Stimulated activated effector memory CD8-positive, alpha-beta T cell treated with anti-CD3 and anti-CD28 coated beads, Interleukin-12 subunit alpha, Interleukin-12 subunit beta, amount 100 ng/mL, for 72 hours (primary cell): ENCODE results near the gene FNDC10.
A peak's percentile ranks its signal among the peaks of the same experiment; 100 is the strongest.
"Not testable (repeated sequence)": the region's sequence is repeated elsewhere in the genome, so short reads cannot be mapped to it uniquely, and the experiment has no call there.

Experiments
- ATAC-seq: fragments of 150-1000 bp; cut with Tn5 transposase; 2 replicates; pipeline ENCODE4 v1.10.0; 2021
- DNase-seq, 2 donors: peaks; one replicate each; pipeline ENCODE4 v3.0.0; 2021 to 2022; ENCODE audit warnings: low spot score in 2 of 2
- H3K27ac Mint-ChIP-seq: one replicate; pipeline ENCODE4 v1.8.0; 2022; ENCODE audit warnings: mild to moderate bottlenecking, mixed read lengths
- H3K36me3 Mint-ChIP-seq: one replicate; pipeline ENCODE4 v1.8.0; 2022; ENCODE audit warnings: mild to moderate bottlenecking, mixed read lengths
- H3K4me1 Mint-ChIP-seq: one replicate; pipeline ENCODE4 v1.8.0; 2022; ENCODE audit warnings: mixed read lengths
- H3K4me3 Mint-ChIP-seq: one replicate; pipeline ENCODE4 v1.8.0; 2022; ENCODE audit warnings: mild to moderate bottlenecking, mixed read lengths
- H3K9me3 Mint-ChIP-seq: one replicate; pipeline ENCODE4 v1.8.0; 2022; ENCODE audit warnings: mixed read lengths

Gene FNDC10

DNA sequence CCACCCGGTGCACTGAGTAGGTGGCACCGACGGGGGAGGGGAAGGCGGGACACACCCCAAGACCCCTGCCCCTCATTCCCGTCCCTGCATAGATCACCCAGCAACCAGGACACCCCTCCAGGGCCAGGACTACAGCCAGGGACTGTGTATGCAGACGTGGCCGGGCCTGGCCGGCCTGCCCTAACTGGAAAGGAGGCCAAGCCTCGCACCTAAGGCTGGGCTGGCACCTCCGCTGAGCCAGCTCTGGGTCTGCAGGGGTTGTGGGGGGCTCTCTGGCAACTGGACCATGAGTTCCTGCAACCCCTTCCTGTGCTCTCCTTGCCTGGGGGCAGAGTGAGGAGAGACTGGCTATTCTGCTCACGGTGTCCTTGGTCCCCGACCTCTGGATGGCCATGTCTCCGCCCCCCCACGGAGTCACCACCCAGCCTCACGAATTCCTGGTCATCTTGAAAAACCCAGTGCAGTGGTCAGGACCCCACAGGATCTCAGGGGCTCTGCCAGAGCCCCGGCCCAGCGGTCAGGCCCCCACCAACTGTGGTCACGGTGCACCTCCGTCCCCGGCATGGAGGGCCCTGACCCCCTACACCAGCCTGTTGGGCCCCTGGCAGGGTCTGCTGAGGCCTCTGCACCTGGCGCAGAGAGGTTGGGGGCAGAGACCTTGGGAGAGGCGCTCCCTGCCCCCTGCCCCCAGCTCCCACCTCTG is 1.1 kb upstream of the FNDC10 start:
- ATAC-seq = no peak

DNA sequence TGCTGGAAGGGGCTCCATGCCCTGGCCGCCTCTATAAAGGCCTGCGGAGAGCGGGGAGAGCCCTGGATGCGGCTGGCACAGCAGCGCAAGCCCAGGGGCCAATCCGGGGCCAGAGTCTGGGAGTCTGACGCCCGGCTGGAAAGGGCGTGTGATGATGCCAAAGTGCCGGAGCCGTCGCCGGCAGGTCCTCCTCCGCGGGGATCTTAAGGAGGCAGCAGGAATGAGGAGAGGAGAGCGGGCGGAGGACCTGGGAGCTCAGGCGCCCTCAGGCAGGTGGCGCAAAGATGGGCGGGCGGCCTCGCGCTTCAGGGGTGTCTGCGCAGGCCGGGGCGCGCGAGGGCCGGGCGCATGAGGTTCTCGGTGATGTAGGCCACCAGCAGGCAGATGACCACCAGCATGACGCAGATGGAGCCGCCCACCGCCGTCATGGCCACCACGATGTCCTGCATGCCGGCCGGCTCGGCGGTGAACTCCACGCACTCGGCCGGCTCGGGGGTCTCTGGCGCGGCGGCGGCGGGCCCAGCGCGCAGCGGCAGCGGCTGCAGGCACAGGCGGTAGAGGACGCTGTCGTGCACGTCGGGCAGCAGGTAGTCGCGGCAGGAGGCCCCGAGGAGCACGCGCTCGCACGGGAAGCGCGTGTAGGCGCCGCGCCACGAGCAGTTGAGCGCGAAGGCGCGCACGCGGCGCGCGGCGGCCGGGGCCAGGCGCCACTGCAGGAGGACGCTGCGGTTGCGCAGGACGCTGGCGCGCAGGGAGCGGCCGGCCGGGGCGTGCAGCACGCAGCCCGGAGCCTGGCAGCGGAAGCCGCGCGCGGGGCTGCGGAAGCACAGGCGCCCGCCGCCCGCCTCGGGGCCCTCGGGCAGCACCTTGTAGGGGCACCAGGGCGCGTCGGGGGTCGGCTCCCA is 653 bp downstream of the FNDC10 start:
- no peak overlapping the region for H3K27ac Mint-ChIP-seq
- peak; percentile 56 for ATAC-seq
- H3K4me3 Mint-ChIP-seq = peak overlapping the region; percentile 76
- no peaks in the 10 kb centered on the region for H3K9me3 Mint-ChIP-seq
- no peak for DNase-seq
- H3K36me3 Mint-ChIP-seq = peaks cover 4% of the 10 kb centered on the region
- H3K4me1 Mint-ChIP-seq = peaks cover 12% of the 10 kb centered on the region

More for the DNA sequence above, 1.1 kb upstream of the FNDC10 start:
- Mint-ChIP-seq H3K36me3 (peaks cover 4% of the 10 kb centered on the region), H3K4me3 (peak overlapping the region; percentile 70), H3K4me1 (peaks cover 12% of the 10 kb centered on the region), H3K9me3 (no peaks in the 10 kb centered on the region), H3K27ac (no peak overlapping the region)
- DNase-seq = no peak

DNA sequence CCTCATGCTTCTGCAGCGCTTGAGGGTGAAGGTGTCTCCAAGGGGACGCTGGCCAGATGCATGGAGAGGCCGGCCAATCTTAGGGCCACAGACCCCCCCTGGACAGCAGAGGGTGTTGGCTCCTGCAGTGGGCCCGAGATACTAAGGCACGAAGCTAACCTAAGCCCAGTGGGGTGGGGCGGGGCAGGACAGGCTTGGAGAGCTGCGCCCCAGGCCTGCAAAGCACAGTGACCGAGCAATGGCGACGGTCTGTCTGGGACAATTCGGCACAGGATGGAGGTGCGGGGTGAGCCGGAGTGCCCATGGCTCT is 1.3 kb downstream of the FNDC10 start:
- no peak for ATAC-seq

DNA sequence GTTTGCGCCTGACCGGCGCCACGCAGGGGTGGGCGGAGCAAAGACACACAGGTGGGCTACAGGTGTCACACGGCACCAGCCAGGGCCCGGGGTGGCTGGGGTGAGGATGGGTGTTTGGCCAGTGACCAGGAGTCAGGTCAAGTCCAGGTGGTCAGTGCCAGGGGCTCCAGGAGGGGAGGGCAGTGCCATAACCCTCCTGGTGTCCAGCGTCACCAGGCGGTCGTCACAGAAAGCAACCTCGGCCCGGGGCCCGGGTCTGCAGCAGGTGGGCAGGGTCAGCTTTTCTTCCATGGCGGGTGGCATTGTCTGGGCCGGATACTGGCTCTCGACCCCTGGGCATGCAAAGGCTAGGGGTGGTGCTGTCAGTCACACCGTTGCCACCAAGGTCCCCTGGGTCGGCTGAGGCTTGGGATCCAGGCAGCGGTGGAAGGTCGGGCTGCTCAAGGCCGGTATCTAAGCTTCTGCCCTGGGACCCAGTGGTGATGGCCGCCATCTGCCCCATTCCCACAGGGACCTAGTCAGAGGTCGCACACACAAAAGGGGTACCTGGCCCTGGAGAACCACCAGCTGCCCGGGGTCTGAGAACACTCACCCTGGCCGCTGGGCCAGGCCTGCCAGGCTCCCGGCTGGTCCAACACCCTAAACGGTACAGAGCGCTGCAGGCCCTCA is 1.8 kb downstream of the FNDC10 start:
- Mint-ChIP-seq H3K4me1 (peaks cover 12% of the 10 kb centered on the region), H3K9me3 (no peaks in the 10 kb centered on the region), H3K36me3 (no peaks in the 10 kb centered on the region), H3K4me3 (peak overlapping the region; percentile 76), H3K27ac (no peak overlapping the region)
- DNase-seq (no peak), ATAC-seq (no peak)

More for the DNA sequence above, 1.3 kb downstream of the FNDC10 start:
- peaks cover 3% of the 10 kb centered on the region for H3K36me3 Mint-ChIP-seq
- H3K9me3 Mint-ChIP-seq = no peaks in the 10 kb centered on the region
- no peak overlapping the region for H3K27ac Mint-ChIP-seq
- no peak for DNase-seq
- peak overlapping the region; percentile 76 for H3K4me3 Mint-ChIP-seq
- peaks cover 12% of the 10 kb centered on the region for H3K4me1 Mint-ChIP-seq

DNA sequence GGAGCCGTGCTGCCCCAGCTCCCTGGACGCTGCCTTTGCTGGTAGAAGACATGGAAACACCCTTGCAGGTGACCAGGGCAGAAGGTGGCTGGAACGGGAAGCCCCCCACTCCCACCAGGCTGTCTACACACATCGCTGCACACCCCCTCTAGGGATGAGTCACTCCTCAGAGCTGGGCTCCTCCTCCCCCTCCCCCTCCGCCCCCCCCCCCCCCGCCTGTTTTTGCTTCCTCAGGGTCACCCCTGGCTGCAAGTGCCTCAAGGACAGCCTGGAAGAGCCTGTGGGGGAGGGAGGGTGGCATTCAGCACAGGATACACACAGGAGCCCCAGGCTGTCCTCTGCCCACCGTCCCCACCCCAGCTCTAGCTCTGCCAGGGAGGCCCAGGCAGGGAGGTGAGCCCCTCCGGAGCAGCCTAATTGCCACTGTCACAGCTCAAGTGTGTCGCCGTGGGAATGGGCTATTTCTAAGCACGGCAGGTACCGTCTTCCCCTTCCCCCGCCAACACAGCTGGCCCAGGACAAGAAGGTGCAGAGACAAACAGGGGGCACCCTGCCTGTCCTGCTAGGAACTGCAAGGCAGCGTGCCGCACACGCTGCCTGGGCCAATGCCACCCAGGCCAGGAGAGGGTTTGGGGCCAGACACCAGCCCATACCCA is 2.5 kb downstream of the FNDC10 start:
- ATAC-seq (peak; percentile 51), DNase-seq (no peak)
- Mint-ChIP-seq H3K4me3 (no peak overlapping the region), H3K27ac (no peak overlapping the region), H3K9me3 (no peaks in the 10 kb centered on the region), H3K36me3 (no peaks in the 10 kb centered on the region), H3K4me1 (peaks cover 12% of the 10 kb centered on the region)

DNA sequence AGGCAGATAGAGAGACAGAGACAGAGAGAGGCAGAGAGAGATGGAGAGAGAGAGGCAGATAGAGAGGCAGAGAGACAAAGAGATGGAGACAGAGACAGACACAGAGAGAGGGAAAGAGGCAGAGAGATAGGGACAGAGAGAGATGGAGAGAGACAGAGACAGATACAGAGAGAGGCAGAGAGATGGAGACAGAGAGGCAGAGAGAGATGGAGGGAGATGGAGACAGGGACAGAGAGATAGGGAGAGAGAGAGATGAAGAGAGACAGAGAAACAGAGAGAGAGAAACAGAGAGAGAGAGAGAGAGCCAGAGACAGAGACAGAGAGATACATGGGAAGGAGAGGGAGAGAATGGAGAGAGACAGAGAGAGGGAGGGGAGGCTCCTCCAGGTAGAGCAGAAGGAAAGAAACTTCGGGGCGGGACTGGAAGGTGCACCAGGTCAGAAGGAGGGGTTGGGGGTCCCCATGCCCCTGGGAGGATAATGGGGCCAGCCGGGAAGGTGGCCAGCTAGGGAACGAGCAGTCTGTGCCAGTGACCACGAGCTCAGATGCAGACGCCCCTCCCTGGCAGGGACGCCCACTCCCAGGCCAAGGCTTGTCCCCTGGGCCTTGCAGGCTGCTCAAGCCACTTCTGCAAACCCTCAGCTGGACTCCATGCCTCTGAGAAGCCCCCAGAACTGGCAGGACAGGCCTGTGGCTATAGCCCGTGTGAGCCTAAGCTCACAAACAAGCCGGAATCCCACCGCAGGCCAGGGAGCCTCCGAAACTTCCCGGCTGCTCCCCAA is 3.3 kb downstream of the FNDC10 start:
- Mint-ChIP-seq H3K36me3 (no peaks in the 10 kb centered on the region), H3K4me3 (no peak overlapping the region), H3K9me3 (no peaks in the 10 kb centered on the region), H3K27ac (no peak overlapping the region), H3K4me1 (peaks cover 12% of the 10 kb centered on the region)
- no peak for ATAC-seq
- DNase-seq = no peak

DNA sequence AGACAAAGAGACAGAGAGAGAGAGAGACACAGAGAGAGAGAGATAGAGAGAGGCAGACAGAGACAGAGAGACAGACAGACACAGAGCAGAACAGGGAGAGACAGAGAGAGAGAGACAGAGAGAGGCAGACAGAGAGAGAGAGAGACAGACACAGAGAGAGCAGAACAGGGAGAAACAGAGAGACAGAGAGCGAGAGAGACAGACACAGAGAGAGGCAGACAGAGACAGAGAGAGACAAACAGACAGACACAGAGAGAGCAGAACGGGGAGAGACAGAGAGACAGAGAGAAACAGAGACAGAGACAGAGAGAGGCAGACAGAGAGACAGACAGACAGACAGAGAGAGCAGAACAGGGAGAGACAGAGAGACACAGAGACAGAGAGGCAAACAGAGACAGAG is 4.6 kb downstream of the FNDC10 start:
- H3K9me3 Mint-ChIP-seq, ATAC-seq, H3K27ac Mint-ChIP-seq, DNase-seq, H3K36me3 Mint-ChIP-seq, H3K4me1 Mint-ChIP-seq, H3K4me3 Mint-ChIP-seq: not testable (repeated sequence)

DNA sequence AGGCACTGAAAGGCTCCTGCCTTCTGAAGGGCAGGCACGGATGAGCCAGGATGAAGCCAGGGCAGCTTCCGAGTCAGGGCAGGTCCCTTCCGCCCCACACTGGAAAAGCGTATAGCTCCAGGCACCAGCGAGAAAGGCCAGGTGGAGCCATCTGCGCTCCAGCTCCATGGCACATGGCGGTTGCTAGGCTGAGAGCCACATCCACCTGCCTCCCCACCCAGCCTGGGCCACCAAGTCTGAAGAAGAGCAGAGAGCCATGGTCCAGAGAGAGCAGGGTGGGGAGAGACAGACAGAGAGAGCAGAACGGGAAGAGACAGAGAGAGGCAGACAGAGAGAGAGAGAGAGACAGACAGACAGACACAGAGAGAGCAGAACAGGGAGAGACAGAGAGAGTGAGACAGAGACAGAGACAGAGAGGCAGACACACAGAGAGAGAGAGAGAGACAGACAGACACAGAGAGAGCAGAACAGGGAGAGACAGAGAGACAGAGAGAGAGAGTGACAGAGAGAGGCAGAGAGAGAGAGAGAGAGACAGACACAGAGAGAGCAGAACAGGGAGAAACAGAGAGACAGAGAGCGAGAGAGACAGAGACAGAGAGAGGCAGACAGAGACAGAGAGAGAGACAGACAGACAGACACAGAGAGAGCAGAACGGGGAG is 5.2 kb downstream of the FNDC10 start:
- Mint-ChIP-seq H3K4me3 (no peak overlapping the region), H3K36me3 (no peaks in the 10 kb centered on the region), H3K4me1 (peaks cover 7% of the 10 kb centered on the region), H3K9me3 (no peaks in the 10 kb centered on the region), H3K27ac (no peak overlapping the region)
- ATAC-seq (peak; percentile 38), DNase-seq (no peak)

DNA sequence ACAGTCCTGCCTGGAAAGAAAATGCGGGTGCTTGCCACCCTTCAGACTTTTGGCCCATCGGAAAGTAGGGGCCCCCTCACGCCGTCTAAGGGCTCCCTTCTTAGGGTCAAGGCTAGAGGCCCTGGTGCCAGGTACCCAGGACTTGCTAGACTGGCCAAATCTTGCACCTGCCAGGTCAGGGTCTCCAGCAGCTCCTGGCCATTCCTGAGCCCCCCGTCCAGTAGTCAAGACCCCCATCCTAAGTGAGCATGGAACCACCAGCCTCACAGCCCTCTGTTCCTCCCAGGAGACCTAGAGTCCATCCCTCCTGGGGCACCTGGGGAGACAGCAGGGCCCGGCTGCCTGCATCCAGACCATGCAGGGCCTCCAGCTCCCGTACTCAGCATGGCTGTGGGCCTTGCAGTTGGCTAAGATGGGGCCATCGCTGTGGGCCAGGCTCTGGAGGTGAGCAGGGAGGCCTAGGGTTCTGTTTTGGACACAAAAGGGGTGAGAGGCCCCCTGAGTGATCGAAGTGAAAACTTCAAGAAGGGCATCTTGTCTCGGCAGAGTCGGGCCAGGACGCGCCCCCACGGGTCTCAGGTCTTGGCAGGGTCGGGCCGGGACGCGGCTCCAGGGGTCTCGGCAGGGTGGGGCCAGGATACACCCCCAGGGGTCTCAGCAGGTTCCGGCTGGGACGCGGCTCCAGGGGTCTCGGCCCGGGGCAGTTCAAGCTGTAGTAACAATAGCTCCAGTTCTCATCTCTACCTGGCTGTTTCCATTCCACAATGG is 5.9 kb downstream of the FNDC10 start:
- no peaks in the 10 kb centered on the region for H3K9me3 Mint-ChIP-seq
- DNase-seq (no peak), ATAC-seq (peak; percentile 3)
- no peaks in the 10 kb centered on the region for H3K36me3 Mint-ChIP-seq
- no peak overlapping the region for H3K27ac Mint-ChIP-seq
- H3K4me1 Mint-ChIP-seq = peaks cover 5% of the 10 kb centered on the region
- H3K4me3 Mint-ChIP-seq = no peak overlapping the region

DNA sequence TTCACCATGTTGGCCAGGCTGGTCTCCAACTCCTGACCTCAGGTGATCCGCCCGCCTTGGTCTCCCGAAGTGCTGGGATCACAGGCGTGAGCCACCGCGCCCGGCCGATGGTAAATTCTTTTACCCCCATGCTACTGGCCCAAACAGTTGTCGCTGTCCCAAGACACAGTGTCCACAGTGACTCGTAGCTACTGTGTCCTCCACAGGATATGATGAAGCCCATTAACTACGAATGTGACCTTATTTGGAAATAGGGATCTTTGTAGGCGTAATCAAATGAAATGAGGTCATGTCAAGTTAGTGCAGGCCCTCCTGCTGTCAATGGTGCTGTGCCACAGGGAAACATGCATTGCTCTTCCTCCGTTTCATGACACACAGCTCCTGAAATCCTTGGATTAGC is 8.5 kb downstream of the FNDC10 start:
- Mint-ChIP-seq H3K4me3 (no peak overlapping the region), H3K36me3 (no peaks in the 10 kb centered on the region), H3K9me3 (no peaks in the 10 kb centered on the region), H3K4me1 (no peaks in the 10 kb centered on the region), H3K27ac (no peak overlapping the region)
- ATAC-seq (no peak), DNase-seq (no peak)

DNA sequence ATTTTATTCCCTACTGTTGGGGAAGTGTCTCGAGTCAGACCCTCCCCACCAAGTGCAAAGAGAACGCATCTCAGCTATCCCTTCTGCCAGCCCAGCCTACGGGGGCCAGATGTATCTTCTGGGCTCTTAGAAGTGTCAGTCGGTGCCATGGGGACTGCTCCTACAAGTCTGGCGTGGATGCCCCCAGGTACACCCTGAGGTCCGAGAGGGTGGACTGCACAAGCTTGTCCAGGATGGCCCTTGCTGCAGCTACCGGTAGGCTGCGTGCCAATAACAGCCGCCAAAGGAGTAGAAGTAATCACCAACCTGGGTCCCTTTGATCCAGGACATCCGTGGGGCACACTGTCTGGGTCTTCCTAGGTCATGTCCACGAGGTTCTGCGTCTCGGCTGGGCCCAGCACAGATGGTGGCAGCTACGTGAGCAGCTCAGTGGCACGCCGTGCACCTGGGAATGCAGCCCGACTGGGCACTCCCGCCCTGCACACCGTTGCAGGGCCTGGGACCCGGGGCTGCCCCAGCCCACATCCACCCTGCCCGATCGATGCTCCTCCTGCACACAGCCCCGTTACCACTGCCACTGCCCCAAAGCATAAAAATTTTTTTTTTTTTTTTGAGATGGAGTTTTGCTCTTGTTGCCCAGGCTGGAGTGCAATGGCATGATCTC is 16.5 kb downstream of the FNDC10 start:
- Mint-ChIP-seq H3K9me3 (no peaks in the 10 kb centered on the region), H3K4me1 (no peaks in the 10 kb centered on the region), H3K27ac (no peak overlapping the region), H3K4me3 (no peak overlapping the region), H3K36me3 (no peaks in the 10 kb centered on the region)
- DNase-seq (no peak), ATAC-seq (peak; percentile 19)

DNA sequence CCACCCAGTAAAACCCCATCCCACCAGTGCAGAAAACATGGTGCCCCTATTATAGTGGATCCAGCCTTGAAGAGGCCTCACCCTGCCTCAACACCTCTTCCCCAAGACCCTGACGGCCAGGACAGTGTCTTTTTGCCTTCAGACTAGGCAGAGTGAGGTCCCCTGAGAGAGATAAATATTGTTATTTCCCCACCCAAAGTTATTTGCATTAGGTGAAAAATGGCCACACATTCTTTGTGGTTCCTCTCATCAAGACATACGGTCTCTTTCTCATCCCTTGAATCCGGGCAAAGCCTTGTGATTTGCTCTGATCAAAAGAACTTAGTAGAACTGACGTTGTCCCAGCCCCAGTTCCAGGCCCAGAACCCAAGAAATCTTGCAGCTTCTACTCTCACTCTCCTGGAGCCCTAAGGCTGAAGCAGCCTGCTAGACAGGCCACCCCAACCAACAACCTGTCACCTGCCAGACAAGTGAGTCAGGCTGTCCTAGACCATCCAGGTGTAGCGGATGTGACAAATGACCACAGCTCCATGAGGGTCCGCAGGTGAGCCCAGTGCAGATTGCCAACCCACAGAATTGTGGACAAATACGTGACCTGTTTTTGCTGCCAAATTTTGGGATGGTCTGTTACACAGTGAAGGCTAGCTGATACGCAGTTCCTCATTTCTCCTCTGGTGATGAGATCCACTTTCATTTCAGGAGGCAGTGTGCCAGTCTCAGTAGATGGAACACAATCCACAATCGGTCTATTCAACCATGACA is 17.2 kb downstream of the FNDC10 start:
- ATAC-seq (no peak), DNase-seq (no peak)
- Mint-ChIP-seq H3K36me3 (no peaks in the 10 kb centered on the region), H3K9me3 (no peaks in the 10 kb centered on the region), H3K27ac (no peak overlapping the region), H3K4me3 (no peak overlapping the region), H3K4me1 (no peaks in the 10 kb centered on the region)
